Measurements from ENCODE around the gene MICAL3. TPM values are rescaled to one million over a fixed set of nuclear protein-coding genes. Genes with fewer than 3 reads are reported as not detected.

The MICAL3 gene
- total and polyA plus RNA-seq, 4 donors, result 4.4 to 30.7 (median 15.4) TPM

- no peak for ATAC-seq (ENCODE audit: insufficient read depth, low FRiP score)
- TF ChIP-seq, protein P1, sequence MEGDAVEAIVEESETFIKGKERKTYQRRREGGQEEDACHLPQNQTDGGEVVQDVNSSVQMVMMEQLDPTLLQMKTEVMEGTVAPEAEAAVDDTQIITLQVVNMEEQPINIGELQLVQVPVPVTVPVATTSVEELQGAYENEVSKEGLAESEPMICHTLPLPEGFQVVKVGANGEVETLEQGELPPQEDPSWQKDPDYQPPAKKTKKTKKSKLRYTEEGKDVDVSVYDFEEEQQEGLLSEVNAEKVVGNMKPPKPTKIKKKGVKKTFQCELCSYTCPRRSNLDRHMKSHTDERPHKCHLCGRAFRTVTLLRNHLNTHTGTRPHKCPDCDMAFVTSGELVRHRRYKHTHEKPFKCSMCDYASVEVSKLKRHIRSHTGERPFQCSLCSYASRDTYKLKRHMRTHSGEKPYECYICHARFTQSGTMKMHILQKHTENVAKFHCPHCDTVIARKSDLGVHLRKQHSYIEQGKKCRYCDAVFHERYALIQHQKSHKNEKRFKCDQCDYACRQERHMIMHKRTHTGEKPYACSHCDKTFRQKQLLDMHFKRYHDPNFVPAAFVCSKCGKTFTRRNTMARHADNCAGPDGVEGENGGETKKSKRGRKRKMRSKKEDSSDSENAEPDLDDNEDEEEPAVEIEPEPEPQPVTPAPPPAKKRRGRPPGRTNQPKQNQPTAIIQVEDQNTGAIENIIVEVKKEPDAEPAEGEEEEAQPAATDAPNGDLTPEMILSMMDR (IDR thresholded peaks at IDR 0.05; ENCODE audit: control extremely low read depth, extremely low read depth), result no peak
- 95% methylated on average over 21 of the region's 21 CpGs for WGBS, 2 donors
- H3K4me3 ChIP-seq, result no peak overlapping the region
- no peak for DNase-seq
- H3K9me3 ChIP-seq (ENCODE audit: control insufficient read depth in 4 of 4, insufficient read depth in 3 of 4, low read length in 3 of 4), result no peaks in the 10 kb centered on the region
- peaks cover 0 to 3% (median 0%) of the 10 kb centered on the region in 5 donors for H3K4me1 ChIP-seq (ENCODE audit: control insufficient read depth in 5 of 5, insufficient read depth in 5 of 5, low read length in 5 of 5)
- H3K36me3 ChIP-seq (ENCODE audit: control insufficient read depth in 4 of 4, insufficient read depth in 4 of 4, low read length in 4 of 4), result peaks cover 0 to 10% (median 4%) of the 10 kb centered on the region in 4 donors
- no peaks in the 10 kb centered on the region for H3K27me3 ChIP-seq (ENCODE audit: control insufficient read depth in 3 of 3, insufficient read depth in 3 of 3, low read length in 2 of 3)
- H3K27ac ChIP-seq (ENCODE audit: low read depth in 1 of 2, low read length in 1 of 2), result no peak overlapping the region
- H3K9ac ChIP-seq (ENCODE audit: insufficient read depth in 1 of 2, low read length in 2 of 2), result no peak overlapping the region
Observed at GRCh38 chr22:17791196-17791595, 233.2 kb downstream of the MICAL3 start.

- ATAC-seq (ENCODE audit: insufficient read depth, low FRiP score) (no peak), DNase-seq (no peak)
- no peaks in the 10 kb centered on the region for H3K9me3 ChIP-seq (ENCODE audit: control insufficient read depth in 4 of 4, insufficient read depth in 3 of 4, low read length in 3 of 4)
- no peak overlapping the region for H3K27ac ChIP-seq (ENCODE audit: low read depth in 1 of 2, low read length in 1 of 2)
- H3K27me3 ChIP-seq (ENCODE audit: control insufficient read depth in 3 of 3, insufficient read depth in 3 of 3, low read length in 2 of 3), result no peaks in the 10 kb centered on the region
- TF ChIP-seq, protein P1 (IDR thresholded peaks at IDR 0.05; ENCODE audit: control extremely low read depth, extremely low read depth), result no peak
- no peak overlapping the region for H3K4me3 ChIP-seq
- H3K36me3 ChIP-seq (ENCODE audit: control insufficient read depth in 4 of 4, insufficient read depth in 4 of 4, low read length in 4 of 4), result peaks cover 0 to 8% (median 4%) of the 10 kb centered on the region in 4 donors
- no peak overlapping the region for H3K9ac ChIP-seq (ENCODE audit: insufficient read depth in 1 of 2, low read length in 2 of 2)
- peaks cover 0 to 3% (median 0%) of the 10 kb centered on the region in 5 donors for H3K4me1 ChIP-seq (ENCODE audit: control insufficient read depth in 5 of 5, insufficient read depth in 5 of 5, low read length in 5 of 5)
- 93 to 96% methylated on average over 27 of the region's 27 CpGs for WGBS, 2 donors
Observed at GRCh38 chr22:17789379-17790200, 234.8 kb downstream of the MICAL3 start.

- Histone ChIP-seq H3K4me1 (ENCODE audit: control insufficient read depth in 5 of 5, insufficient read depth in 5 of 5, low read length in 5 of 5) (peaks cover 0 to 3% (median 0%) of the 10 kb centered on the region in 5 donors), H3K9ac (ENCODE audit: insufficient read depth in 1 of 2, low read length in 2 of 2) (no peak overlapping the region), H3K4me3 (no peak overlapping the region), H3K27me3 (ENCODE audit: control insufficient read depth in 3 of 3, insufficient read depth in 3 of 3, low read length in 2 of 3) (no peaks in the 10 kb centered on the region), H3K27ac (ENCODE audit: low read depth in 1 of 2, low read length in 1 of 2) (no peak overlapping the region), H3K36me3 (ENCODE audit: control insufficient read depth in 4 of 4, insufficient read depth in 4 of 4, low read length in 4 of 4) (peaks cover 0 to 8% (median 4%) of the 10 kb centered on the region in 4 donors), H3K9me3 (ENCODE audit: control insufficient read depth in 4 of 4, insufficient read depth in 3 of 4, low read length in 3 of 4) (no peaks in the 10 kb centered on the region)
- no peak for DNase-seq
- WGBS, 2 donors, result 92 to 94% methylated on average over 32 of the region's 32 CpGs
- no peak for ATAC-seq (ENCODE audit: insufficient read depth, low FRiP score)
- TF ChIP-seq, protein P1 (IDR thresholded peaks at IDR 0.05; ENCODE audit: control extremely low read depth, extremely low read depth), result no peak
Observed at GRCh38 chr22:17788528-17789378, 235.6 kb downstream of the MICAL3 start.
